Stomach (tissue), 4 donors: ENCODE measurements around the gene FADS2.

Experiments used
- CTCF ChIP-seq, 7 experiments: fragments of 450-650 bp in 4 of 7; fragments of 200-600 bp in 3 of 7; sonication (generic) in 3 of 7; IDR thresholded peaks; one replicate each; pipeline ENCODE4 v1.5.1; 2016 to 2019; ENCODE audit warnings: antibody characterized with exemption in 7 of 7, control low read depth in 2 of 7, mild to moderate bottlenecking in 1 of 7
- EP300 ChIP-seq: sonication (generic); formaldehyde crosslinking; IDR thresholded peaks from one replicate; pipeline ENCODE4 v1.6.1; 2017; ENCODE audit warnings: antibody characterized with exemption
- POLR2A ChIP-seq, 4 donors: fragments of 450-650 bp; IDR thresholded peaks; one replicate each; pipeline ENCODE4 v1.6.1; 2016; ENCODE audit warnings: antibody characterized with exemption in 4 of 4, control low read depth in 2 of 4, mild to moderate bottlenecking in 1 of 4, moderate library complexity in 1 of 4
- POLR2AphosphoS5 ChIP-seq, 3 donors: sonication (generic); formaldehyde crosslinking; IDR thresholded peaks; one replicate each; pipeline ENCODE4 v1.6.1; 2016; ENCODE audit warnings: antibody characterized with exemption in 3 of 3

DNA sequence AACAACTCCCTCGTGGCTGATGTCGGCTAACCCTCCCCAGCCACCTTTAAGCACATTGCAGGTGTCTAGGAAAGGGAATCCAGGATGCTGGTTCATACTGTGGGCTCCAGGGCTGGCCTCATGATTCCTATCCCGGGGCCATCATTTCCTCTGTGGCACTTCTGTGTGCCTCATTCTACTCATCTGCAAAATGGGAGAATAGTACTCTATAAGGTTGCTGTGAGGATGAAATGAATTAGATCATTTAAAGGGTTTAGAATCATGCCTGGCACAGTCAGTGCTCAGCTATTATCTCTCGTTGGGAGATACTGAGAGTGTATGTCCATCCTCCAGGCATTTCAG lies 67.6 kb downstream of the FADS2 start:
- TF ChIP-seq POLR2AphosphoS5 (IDR thresholded peaks at IDR 0.05), result no peak
- no peak for TF ChIP-seq POLR2A (IDR thresholded peaks at IDR 0.05)
- no peak for TF ChIP-seq CTCF (IDR thresholded peaks at IDR 0.05)
- TF ChIP-seq EP300, result no peak
